Measurements from ENCODE around the gene ARL11. TPM values are rescaled to one million over a fixed set of nuclear protein-coding genes. Genes with fewer than 3 reads are reported as not detected.
"Not testable (repeated sequence)": the region's sequence is repeated elsewhere in the genome, so short reads cannot be mapped to it uniquely, and the experiment has no call there.

Gene ARL11
- total RNA-seq, 2 donors from 2014 or later = 0.05 to 0.40 TPM

- H3K4me3 ChIP-seq = peak within 1 kb of the TSS; percentile 89 to 90
- TF ChIP-seq CTCF (IDR thresholded peaks at IDR 0.05) (no peak), POLR2AphosphoS5 (IDR thresholded peaks at IDR 0.05) (peak; percentile 19), POLR2A (IDR thresholded peaks at IDR 0.05) (peak; percentile 16)
- DNase-seq (ENCODE audit: low spot score) = peak; percentile 74
- H3K4me1 ChIP-seq (replicated peaks) = no peaks in the 10 kb centered on the region
- no peaks in the 10 kb centered on the region for H3K27me3 ChIP-seq (replicated peaks; ENCODE audit: insufficient read depth)
- WGBS = under 1% methylated on average over 73 of the region's 87 CpGs
- intact Hi-C loops (cut with DNase I) = loop anchor here (5.0 kb wide), 1 partner anchor 138 kb away; no protein-coding TSS in a partner anchor
- no peaks in the 10 kb centered on the region for H3K9me3 ChIP-seq
- peak within 1 kb of the TSS; percentile 76 to 83 for H3K27ac ChIP-seq
- no peaks in the 10 kb centered on the region for H3K36me3 ChIP-seq
These were observed 42.8 kb upstream of the ARL11 start, which contains the start of gene RCBTB1 for GRCh38 chr13:49585220-49586157. RCBTB1 (minus strand) TSS chr13:49585558; CDS start chr13:49567279, 18,279 bp downstream.

- Histone ChIP-seq H3K27me3 (replicated peaks; ENCODE audit: insufficient read depth) (no peaks in the 10 kb centered on the region), H3K4me3 (no peak overlapping the region), H3K9me3 (no peaks in the 10 kb centered on the region), H3K36me3 (no peaks in the 10 kb centered on the region), H3K4me1 (replicated peaks) (no peaks in the 10 kb centered on the region), H3K27ac (no peak overlapping the region)
- DNase-seq (ENCODE audit: low spot score) = no peak
- intact Hi-C loops (cut with DNase I) = loop anchor here (5.0 kb wide), 1 partner anchor 139 kb away; no protein-coding TSS in a partner anchor
- TF ChIP-seq POLR2AphosphoS5 (IDR thresholded peaks at IDR 0.05) = no peak
- no peak for TF ChIP-seq POLR2A (IDR thresholded peaks at IDR 0.05)
- TF ChIP-seq CTCF (IDR thresholded peaks at IDR 0.05) = no peak
- 81% methylated on average over 3 of the region's 3 CpGs for WGBS
These were observed 41.6 kb upstream of the ARL11 start for GRCh38 chr13:49586717-49587116.

- Histone ChIP-seq H3K9me3 (no peaks in the 10 kb centered on the region), H3K27me3 (replicated peaks; ENCODE audit: insufficient read depth) (no peaks in the 10 kb centered on the region), H3K27ac (no peak overlapping the region), H3K36me3 (no peaks in the 10 kb centered on the region), H3K4me3 (no peak overlapping the region), H3K4me1 (replicated peaks) (no peaks in the 10 kb centered on the region)
- no peak for TF ChIP-seq POLR2A (IDR thresholded peaks at IDR 0.05)
- TF ChIP-seq POLR2AphosphoS5 (IDR thresholded peaks at IDR 0.05) = no peak
- TF ChIP-seq CTCF (IDR thresholded peaks at IDR 0.05) = no peak
- WGBS = 46% methylated on average over 2 of the region's 2 CpGs
- intact Hi-C loops (cut with DNase I) = loop anchor here (5.0 kb wide), 1 partner anchor 140 kb away; no protein-coding TSS in a partner anchor
- DNase-seq (ENCODE audit: low spot score) = no peak
These were observed 40.9 kb upstream of the ARL11 start for GRCh38 chr13:49587311-49587847.

- DNase-seq (ENCODE audit: low spot score); H3K4me1 ChIP-seq (replicated peaks); H3K9me3 ChIP-seq; H3K27ac ChIP-seq; H3K27me3 ChIP-seq (replicated peaks; ENCODE audit: insufficient read depth); intact Hi-C loops (cut with DNase I); H3K4me3 ChIP-seq; H3K36me3 ChIP-seq: not testable (repeated sequence)
- 92% methylated on average over 3 of the region's 3 CpGs for WGBS
These were observed 37.6 kb upstream of the ARL11 start for GRCh38 chr13:49590714-49591113.

GRCh38 chr13:49593876-49594275, 34.4 kb upstream of the ARL11 start:
- H3K36me3 ChIP-seq; H3K9me3 ChIP-seq; H3K4me1 ChIP-seq (replicated peaks); DNase-seq (ENCODE audit: low spot score); H3K27me3 ChIP-seq (replicated peaks; ENCODE audit: insufficient read depth); H3K27ac ChIP-seq; intact Hi-C loops (cut with DNase I); H3K4me3 ChIP-seq: not testable (repeated sequence)
- WGBS = 84% methylated on average over 4 of the region's 4 CpGs
